DND-41 (cell line): ENCODE results near the gene THSD7A.

Experiments used
- CTCF ChIP-seq: IDR thresholded peaks from 2 replicates; pipeline ENCODE4 v1.5.1; 2012; ENCODE audit warnings: borderline replicate concordance, low read length, moderate library complexity, mild to moderate bottlenecking; ENCODE audit not compliant: poor library complexity, severe bottlenecking; ENCODE audit errors: extremely low read depth
- EZH2 ChIP-seq: IDR thresholded peaks from 3 replicates; pipeline ENCODE4 v1.6.1; 2012; ENCODE audit warnings: borderline replicate concordance, low read depth, mild to moderate bottlenecking, moderate library complexity, low read length, inconsistent platforms; ENCODE audit not compliant: severe bottlenecking

GRCh38 chr7:11505471-11505985 lies 326.5 kb downstream of the THSD7A start:
- TF ChIP-seq EZH2 (no peak), CTCF (no peak)
